Neural cell (in vitro differentiated cells): ENCODE results near the gene CYP21A2. TPM values are rescaled to one million over a fixed set of nuclear protein-coding genes. Genes with fewer than 3 reads are reported as not detected.

Experiments used
- H2AFZ ChIP-seq: fragments of 200-600, 300-800 bp; sonication (generic), shearing (Covaris generic); 2 replicates; pipeline ENCODE4 v1.6.0; 2014; ENCODE audit warnings: low read depth, mild to moderate bottlenecking, antibody characterized with exemption, low read length, moderate library complexity
- H3F3A ChIP-seq: fragments of 200-600 bp; shearing (Covaris generic); 2 replicates; pipeline ENCODE4 v1.6.1; 2016; ENCODE audit warnings: mild to moderate bottlenecking, moderate library complexity, mixed read lengths, antibody characterized with exemption, low read length; ENCODE audit not compliant: insufficient read depth, poor library complexity, severe bottlenecking
- H3K27ac ChIP-seq: fragments of 200-600, 300-800 bp; sonication (generic), shearing (Covaris generic); 2 replicates; pipeline ENCODE4 v1.5.1; 2014; ENCODE audit warnings: mild to moderate bottlenecking, low read length, moderate library complexity
- H3K27me3 ChIP-seq: fragments of 300-800, 200-600 bp; sonication (generic), shearing (Covaris generic); 2 replicates; pipeline ENCODE4 v1.6.0; 2014; ENCODE audit warnings: mild to moderate bottlenecking, low read depth, low read length, moderate library complexity; ENCODE audit not compliant: insufficient read depth
- H3K36me3 ChIP-seq: fragments of 300-800, 200-600 bp; sonication (generic), shearing (Covaris generic); 2 replicates; pipeline ENCODE4 v1.5.1; 2014; ENCODE audit warnings: mild to moderate bottlenecking, antibody characterized with exemption, low read length, moderate library complexity; ENCODE audit not compliant: insufficient read depth
- H3K4me2 ChIP-seq: fragments of 300-800, 200-600 bp; sonication (generic), shearing (Covaris generic); 2 replicates; pipeline ENCODE4 v1.6.0; 2014; ENCODE audit warnings: mild to moderate bottlenecking, low read length
- H3K4me3 ChIP-seq: fragments of 300-800, 200-600 bp; sonication (generic), shearing (Covaris generic); 2 replicates; pipeline ENCODE4 v1.5.1; 2014; ENCODE audit warnings: mild to moderate bottlenecking, low read length, moderate library complexity
- H3K79me2 ChIP-seq: fragments of 200-600 bp; shearing (Covaris generic); replicated peaks from 2 replicates; pipeline ENCODE4 v1.6.0; 2014; ENCODE audit warnings: mild to moderate bottlenecking, low read length, moderate library complexity; ENCODE audit not compliant: insufficient read depth
- H3K9ac ChIP-seq: fragments of 300-800, 200-600 bp; sonication (generic), shearing (Covaris generic); 2 replicates; pipeline ENCODE4 v1.6.1; 2016; ENCODE audit warnings: mild to moderate bottlenecking, low read length, mixed read lengths
- H3K9me2 ChIP-seq: fragments of 200-600 bp; shearing (Covaris generic); 2 replicates; pipeline ENCODE4 v1.6.1; 2016; ENCODE audit warnings: mild to moderate bottlenecking, low read length, mixed read lengths; ENCODE audit not compliant: insufficient read depth
- H3K9me3 ChIP-seq: fragments of 200-600, 300-800 bp; sonication (generic), shearing (Covaris generic); 2 replicates; pipeline ENCODE4 v1.6.1; 2016; ENCODE audit warnings: mild to moderate bottlenecking, mixed run types, low read length, moderate library complexity, mixed read lengths
- H4K20me1 ChIP-seq: fragments of 200-600 bp; shearing (Covaris generic); 2 replicates; pipeline ENCODE4 v1.6.1; 2016; ENCODE audit warnings: mild to moderate bottlenecking, mixed run types; ENCODE audit not compliant: insufficient read depth
- CTCF ChIP-seq: fragments of 450-650 bp; IDR thresholded peaks from 2 replicates; pipeline ENCODE4 v1.5.1; 2014; ENCODE audit warnings: antibody characterized with exemption, mild to moderate bottlenecking, moderate library complexity; ENCODE audit not compliant: poor library complexity, severe bottlenecking
- EP300 ChIP-seq: fragments of 450-650 bp; conservative IDR thresholded peaks from 2 replicates; pipeline ENCODE4 v1.6.1; 2014; ENCODE audit warnings: antibody characterized with exemption, mild to moderate bottlenecking, moderate library complexity; ENCODE audit not compliant: poor library complexity, severe bottlenecking
- EZH2 ChIP-seq: fragments of 200-600, 300-800 bp; shearing (Covaris generic), sonication (generic); IDR thresholded peaks from 2 replicates; pipeline ENCODE4 v1.6.1; 2014; ENCODE audit warnings: antibody characterized with exemption, low read length, borderline replicate concordance, mild to moderate bottlenecking; ENCODE audit not compliant: insufficient read depth, poor library complexity, severe bottlenecking
- MXI1 ChIP-seq: fragments of 450-650 bp; conservative IDR thresholded peaks from 2 replicates; pipeline ENCODE4 v1.6.1; 2014; ENCODE audit warnings: antibody characterized with exemption, mild to moderate bottlenecking; ENCODE audit not compliant: poor library complexity, severe bottlenecking
- POLR2AphosphoS5 ChIP-seq: IDR thresholded peaks from 2 replicates; pipeline ENCODE4 v1.6.1; 2012
- RAD21 ChIP-seq: fragments of 450-650 bp; conservative IDR thresholded peaks from 2 replicates; pipeline ENCODE4 v1.6.1; 2014; ENCODE audit warnings: antibody characterized with exemption, mild to moderate bottlenecking, moderate library complexity
- SMC3 ChIP-seq: fragments of 450-650 bp; conservative IDR thresholded peaks from 2 replicates; pipeline ENCODE4 v1.6.1; 2014; ENCODE audit warnings: antibody characterized with exemption, mild to moderate bottlenecking, moderate library complexity; ENCODE audit not compliant: poor library complexity
- TAF1 ChIP-seq: IDR thresholded peaks from 2 replicates; pipeline ENCODE4 v1.6.1; 2012; ENCODE audit warnings: low read depth
- polyA plus RNA-seq: library from polyadenylated mRNA; depleted of rRNA; stranded (reverse); fragments of >200 nt; gene quantifications from 2 replicates; pipeline ENCODE4 v1.2.3, GENCODE V29; 2014
- TF ChIP-seq, protein P1 (sequence below): IDR thresholded peaks from 2 replicates; pipeline ENCODE4 v1.6.1; 2012; ENCODE audit warnings: borderline replicate concordance

CYP21A2 gene
- polyA plus RNA-seq, 1 donor from 2014 or later = 1.9 TPM

DNA sequence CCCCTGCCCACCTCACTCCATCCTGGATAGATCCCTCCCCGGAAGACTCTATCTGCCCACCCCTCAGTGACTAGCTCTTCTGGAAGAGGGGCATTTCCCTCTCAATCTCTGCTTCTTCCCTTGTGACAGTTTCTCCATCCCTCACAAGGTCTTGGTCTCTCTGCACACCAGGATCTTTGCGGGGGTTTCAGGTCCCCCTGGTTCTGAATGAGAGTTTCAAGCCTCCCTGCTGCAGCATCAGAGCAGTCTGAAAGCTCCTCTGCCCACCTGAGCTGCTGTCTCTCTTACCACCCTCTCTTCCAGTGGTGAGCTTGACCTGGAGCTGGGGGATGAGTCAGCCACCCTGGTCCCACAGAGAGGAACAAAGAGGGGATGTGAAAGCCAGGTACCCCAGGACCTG lies 46.6 kb downstream of the CYP21A2 start:
- Histone ChIP-seq H3K9me3 (no peaks in the 10 kb centered on the region), H3K4me3 (no peak overlapping the region), H3F3A (no peaks in the 10 kb centered on the region), H3K27ac (no peak overlapping the region), H3K27me3 (no peaks in the 10 kb centered on the region), H3K36me3 (no peaks in the 10 kb centered on the region), H3K9ac (no peak overlapping the region), H3K9me2 (no peaks in the 10 kb centered on the region), H3K79me2 (no peaks in the 10 kb centered on the region), H2AFZ (no peak overlapping the region), H3K4me2 (no peak overlapping the region), H4K20me1 (no peaks in the 10 kb centered on the region)
- TF ChIP-seq, protein P1, sequence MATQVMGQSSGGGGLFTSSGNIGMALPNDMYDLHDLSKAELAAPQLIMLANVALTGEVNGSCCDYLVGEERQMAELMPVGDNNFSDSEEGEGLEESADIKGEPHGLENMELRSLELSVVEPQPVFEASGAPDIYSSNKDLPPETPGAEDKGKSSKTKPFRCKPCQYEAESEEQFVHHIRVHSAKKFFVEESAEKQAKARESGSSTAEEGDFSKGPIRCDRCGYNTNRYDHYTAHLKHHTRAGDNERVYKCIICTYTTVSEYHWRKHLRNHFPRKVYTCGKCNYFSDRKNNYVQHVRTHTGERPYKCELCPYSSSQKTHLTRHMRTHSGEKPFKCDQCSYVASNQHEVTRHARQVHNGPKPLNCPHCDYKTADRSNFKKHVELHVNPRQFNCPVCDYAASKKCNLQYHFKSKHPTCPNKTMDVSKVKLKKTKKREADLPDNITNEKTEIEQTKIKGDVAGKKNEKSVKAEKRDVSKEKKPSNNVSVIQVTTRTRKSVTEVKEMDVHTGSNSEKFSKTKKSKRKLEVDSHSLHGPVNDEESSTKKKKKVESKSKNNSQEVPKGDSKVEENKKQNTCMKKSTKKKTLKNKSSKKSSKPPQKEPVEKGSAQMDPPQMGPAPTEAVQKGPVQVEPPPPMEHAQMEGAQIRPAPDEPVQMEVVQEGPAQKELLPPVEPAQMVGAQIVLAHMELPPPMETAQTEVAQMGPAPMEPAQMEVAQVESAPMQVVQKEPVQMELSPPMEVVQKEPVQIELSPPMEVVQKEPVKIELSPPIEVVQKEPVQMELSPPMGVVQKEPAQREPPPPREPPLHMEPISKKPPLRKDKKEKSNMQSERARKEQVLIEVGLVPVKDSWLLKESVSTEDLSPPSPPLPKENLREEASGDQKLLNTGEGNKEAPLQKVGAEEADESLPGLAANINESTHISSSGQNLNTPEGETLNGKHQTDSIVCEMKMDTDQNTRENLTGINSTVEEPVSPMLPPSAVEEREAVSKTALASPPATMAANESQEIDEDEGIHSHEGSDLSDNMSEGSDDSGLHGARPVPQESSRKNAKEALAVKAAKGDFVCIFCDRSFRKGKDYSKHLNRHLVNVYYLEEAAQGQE = no peak
- no peak for TF ChIP-seq CTCF
- TF ChIP-seq EP300 = no peak
- TF ChIP-seq POLR2AphosphoS5 = no peak
- no peak for TF ChIP-seq RAD21
- no peak for TF ChIP-seq MXI1
- TF ChIP-seq SMC3 = no peak
- TF ChIP-seq TAF1 = no peak
- TF ChIP-seq EZH2 = no peak

DNA sequence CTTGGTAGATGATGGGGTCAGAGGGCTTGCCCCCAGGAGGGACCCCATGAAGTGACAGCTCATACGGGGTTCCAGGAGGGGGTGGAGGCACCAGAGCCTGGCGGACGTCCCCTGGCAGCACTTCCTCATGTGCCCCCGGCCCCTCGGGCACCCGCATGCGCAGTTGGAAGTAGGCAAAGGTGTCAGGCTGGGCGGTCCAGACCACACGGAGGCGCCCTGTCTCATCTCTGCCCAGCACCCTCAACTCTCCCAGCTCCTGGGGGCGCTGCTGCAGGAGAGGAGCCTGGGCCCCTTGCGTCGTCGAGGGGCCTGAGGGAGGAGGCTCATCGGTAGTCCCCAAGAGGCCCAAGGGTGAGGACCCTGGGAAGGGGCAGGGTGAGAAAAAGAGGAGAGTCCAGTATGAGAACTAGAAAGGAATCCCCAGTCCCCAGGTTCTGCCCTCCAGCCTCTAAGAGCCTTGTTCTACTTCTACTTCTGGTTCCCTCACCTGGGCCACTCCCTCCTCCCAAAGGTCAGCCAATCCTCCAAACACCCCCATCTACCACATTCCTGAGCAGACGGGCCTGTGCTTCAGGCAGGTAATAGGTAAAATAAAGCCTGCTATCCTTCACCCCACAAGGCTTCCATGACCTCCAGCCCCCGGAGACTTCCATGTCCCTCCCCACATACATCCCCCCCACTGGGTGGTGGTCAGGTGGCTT lies 47.7 kb downstream of the CYP21A2 start:
- H3K4me2 ChIP-seq = no peak overlapping the region

More for the DNA sequence above, 47.7 kb downstream of the CYP21A2 start:
- H3K27ac ChIP-seq = no peak overlapping the region
- H3F3A ChIP-seq = no peaks in the 10 kb centered on the region
- H3K9ac ChIP-seq = no peak overlapping the region
- no peaks in the 10 kb centered on the region for H3K9me3 ChIP-seq
- no peaks in the 10 kb centered on the region for H3K36me3 ChIP-seq
- TF ChIP-seq SMC3 (no peak), MXI1 (no peak), TAF1 (no peak), POLR2AphosphoS5 (no peak), EP300 (no peak), CTCF (no peak), RAD21 (no peak), EZH2 (no peak)
- TF ChIP-seq, protein P1 = no peak
- no peak overlapping the region for H3K4me3 ChIP-seq
- no peaks in the 10 kb centered on the region for H3K79me2 ChIP-seq
- no peak overlapping the region for H2AFZ ChIP-seq
- H3K9me2 ChIP-seq = no peaks in the 10 kb centered on the region
- H3K27me3 ChIP-seq = no peaks in the 10 kb centered on the region
- no peaks in the 10 kb centered on the region for H4K20me1 ChIP-seq
